ENCODE measurements around the gene FBXL19.

The FBXL19 gene

GRCh38 chr16:30924913-30925631 is 1.7 kb downstream of the FBXL19 start:
- peak overlapping the region; percentile 94 for H3K27ac ChIP-seq
- ChIA-PET CTCF (interaction anchor here (2.0 to 2.4 kb wide), 2 partner anchors 17 to 80 kb away, joined by 5 to 13 read pairs; no protein-coding TSS in a partner anchor), POLR2A (ENCODE audit: low non-redundant PET) (no interaction called here)
- TF ChIP-seq CTCF (conservative IDR thresholded peaks at IDR 0.05; ENCODE audit: low read depth): no peak
- no peak for DNase-seq (ENCODE audit: low spot score)

- ChIA-PET POLR2A (ENCODE audit: low non-redundant PET) (no interaction called here), CTCF (interaction anchor here (2.4 kb wide), 1 partner anchor 16 kb away, joined by 13 read pairs; no protein-coding TSS in a partner anchor)
- DNase-seq (ENCODE audit: low spot score): no peak
- peak overlapping the region; percentile 94 for H3K27ac ChIP-seq
- no peak for TF ChIP-seq CTCF (conservative IDR thresholded peaks at IDR 0.05; ENCODE audit: low read depth)
Measured at GRCh38 chr16:30925632-30925987, 2.2 kb downstream of the FBXL19 start.

- TF ChIP-seq CTCF (conservative IDR thresholded peaks at IDR 0.05; ENCODE audit: low read depth): no peak
- ChIA-PET CTCF (interaction anchor here (2.1 kb wide), 1 partner anchor 16 kb away, joined by 10 read pairs; no protein-coding TSS in a partner anchor), POLR2A (ENCODE audit: low non-redundant PET) (no interaction called here)
- H3K27ac ChIP-seq: peak overlapping the region; percentile 94
- DNase-seq (ENCODE audit: low spot score): no peak
Measured at GRCh38 chr16:30925995-30926811, 2.8 kb downstream of the FBXL19 start.

- DNase-seq (ENCODE audit: low spot score): no peak
- peak overlapping the region; percentile 94 for H3K27ac ChIP-seq
- POLR2A ChIA-PET (ENCODE audit: low non-redundant PET): no interaction called here
- TF ChIP-seq CTCF (conservative IDR thresholded peaks at IDR 0.05; ENCODE audit: low read depth): no peak
- CTCF ChIA-PET: interaction anchor here (0.8 to 2.1 kb wide), 2 partner anchors 13 to 15 kb away, joined by 3 to 10 read pairs; no protein-coding TSS in a partner anchor
Measured at GRCh38 chr16:30926937-30927788, 3.8 kb downstream of the FBXL19 start.

GRCh38 chr16:30927789-30928378 is 4.5 kb downstream of the FBXL19 start:
- ChIA-PET CTCF (interaction anchor here (0.8 to 2.1 kb wide), 2 partner anchors 12 to 14 kb away, joined by 3 to 10 read pairs; no protein-coding TSS in a partner anchor), POLR2A (ENCODE audit: low non-redundant PET) (no interaction called here)
- no peak for TF ChIP-seq CTCF (conservative IDR thresholded peaks at IDR 0.05; ENCODE audit: low read depth)
- H3K27ac ChIP-seq: peak overlapping the region; percentile 94
- no peak for DNase-seq (ENCODE audit: low spot score)
